Liver (tissue), 9 donors: ENCODE results near the gene DRC1. TPM values are rescaled to one million over a fixed set of nuclear protein-coding genes. Genes with fewer than 3 reads are reported as not detected.

ENCODE experiments used
- DNase-seq: peaks from one replicate; pipeline ENCODE4 v3.0.0-alpha.2; 2017; ENCODE audit warnings: low spot score
- H3K27ac ChIP-seq, 2 donors: one replicate each; pipeline ENCODE4 v1.7.0; 2013; ENCODE audit warnings: inconsistent platforms in 2 of 2, low read length in 2 of 2, control low read depth in 1 of 2, low read depth in 1 of 2, mild to moderate bottlenecking in 1 of 2
- H3K27me3 ChIP-seq, 4 donors: one replicate each; pipeline versions ENCODE4 v1.6.1 to v1.7.0; 2013; ENCODE audit warnings: low read length in 3 of 4, inconsistent platforms in 1 of 4, mild to moderate bottlenecking in 1 of 4, moderate library complexity in 1 of 4; ENCODE audit not compliant: control insufficient read depth in 4 of 4, insufficient read depth in 4 of 4
- H3K36me3 ChIP-seq, 4 donors: one replicate each; pipeline versions ENCODE4 v1.6.1 to v1.7.0; 2013; ENCODE audit warnings: low read length in 3 of 4, mild to moderate bottlenecking in 3 of 4, low read depth in 1 of 4, moderate library complexity in 1 of 4; ENCODE audit not compliant: control insufficient read depth in 4 of 4, insufficient read depth in 3 of 4
- H3K4me1 ChIP-seq, 4 donors: one replicate each; pipeline versions ENCODE4 v1.6.1 to v1.7.0; 2013; ENCODE audit warnings: low read length in 3 of 4, mild to moderate bottlenecking in 3 of 4, moderate library complexity in 1 of 4; ENCODE audit not compliant: control insufficient read depth in 4 of 4, insufficient read depth in 4 of 4
- H3K4me3 ChIP-seq, 3 donors: one replicate each; pipeline versions ENCODE4 v1.6.1 to v1.7.0; 2013; ENCODE audit warnings: low read length in 3 of 3, control low read depth in 1 of 3, low read depth in 1 of 3, mild to moderate bottlenecking in 1 of 3
- H3K9ac ChIP-seq, 2 donors: one replicate each; pipeline ENCODE4 v1.7.0; 2013; ENCODE audit warnings: low read length in 2 of 2, mild to moderate bottlenecking in 2 of 2, moderate library complexity in 2 of 2, control low read depth in 1 of 2, low read depth in 1 of 2
- H3K9me3 ChIP-seq, 4 donors: one replicate each; pipeline versions ENCODE4 v1.6.1 to v1.7.0; 2013; ENCODE audit warnings: low read length in 3 of 4; ENCODE audit not compliant: control insufficient read depth in 4 of 4
- ATF3 ChIP-seq: IDR thresholded peaks from 2 replicates; pipeline ENCODE4 v1.6.1; 2016; ENCODE audit warnings: antibody characterized with exemption
- CTCF ChIP-seq: fragments of 150-350 bp; IDR thresholded peaks from 2 replicates; pipeline ENCODE4 v1.5.1; 2017; ENCODE audit warnings: improper control_type of control experiment, low read depth, low read length; ENCODE audit not compliant: missing input control
- EGR1 ChIP-seq, 2 donors: IDR thresholded peaks; 2 replicates each; pipeline ENCODE4 v1.6.1; 2016 to 2018; ENCODE audit warnings: antibody characterized with exemption in 2 of 2, low read depth in 2 of 2
- FOXA1 ChIP-seq: IDR thresholded peaks from 2 replicates; pipeline ENCODE4 v1.6.1; 2016; ENCODE audit warnings: antibody characterized with exemption
- FOXA2 ChIP-seq: IDR thresholded peaks from 2 replicates; pipeline ENCODE4 v1.6.1; 2016; ENCODE audit warnings: antibody characterized with exemption
- GABPA ChIP-seq, 2 donors: IDR thresholded peaks in 1 of 2; conservative IDR thresholded peaks in 1 of 2; 2 replicates each; pipeline ENCODE4 v1.6.1; 2016; ENCODE audit warnings: antibody characterized with exemption in 2 of 2, mild to moderate bottlenecking in 1 of 2, moderate library complexity in 1 of 2
- HNF4G ChIP-seq: IDR thresholded peaks from 2 replicates; pipeline ENCODE4 v1.6.1; 2016; ENCODE audit warnings: antibody characterized with exemption
- NR2F2 ChIP-seq: IDR thresholded peaks from 2 replicates; pipeline ENCODE4 v1.6.1; 2016; ENCODE audit warnings: antibody characterized with exemption
- TAF1 ChIP-seq: conservative IDR thresholded peaks from 2 replicates; pipeline ENCODE4 v1.6.1; 2016; ENCODE audit warnings: antibody characterized with exemption, mild to moderate bottlenecking
- YY1 ChIP-seq: IDR thresholded peaks from 2 replicates; pipeline ENCODE4 v1.6.1; 2016; ENCODE audit warnings: antibody characterized with exemption, mild to moderate bottlenecking
- ZBTB33 ChIP-seq: IDR thresholded peaks from 2 replicates; pipeline ENCODE4 v1.6.1; 2016; ENCODE audit warnings: antibody characterized with exemption
- WGBS: extraction: QIAGEN DNeasy Blood & Tissue Kit; methylation state at CpG from one replicate; pipeline ENCODE4 v1.1.7; 2013; 5-methylcytosine and 5-hydroxymethylcytosine counted together
- polyA plus RNA-seq, 2 donors: library from polyadenylated mRNA; stranded (reverse) in 1 of 2; unstranded in 1 of 2; fragments of 200-250 nt in 1 of 2; fragments of >200 nt in 1 of 2; fragmentation: Nextera tagmentation in 1 of 2; extraction: Ambion mirVana in 1 of 2; gene quantifications; one replicate each; pipeline versions ENCODE4 v1.2.1 to v1.2.3, GENCODE V29; 2013 to 2015
- total RNA-seq, 2 donors: library from RNA; depleted of rRNA; stranded (reverse); fragments of >200 nt; gene quantifications; one replicate each; pipeline ENCODE4 v1.2.3, GENCODE V29; 2014
- donor health status: healthy.
- donor health status: healthy.
- donor health status: healthy.
- donor health status: healthy.
- donor health status: healthy.

Gene DRC1
- total and polyA plus RNA-seq, 4 donors = 0.28 TPM; not detected in 3

GRCh38 chr2:26414311-26414710 is 12.6 kb downstream of the DRC1 start:
- Histone ChIP-seq H3K9ac (no peak overlapping the region), H3K4me3 (no peak overlapping the region), H3K27ac (no peak overlapping the region), H3K4me1 (peaks cover 0 to 4% (median under 1%) of the 10 kb centered on the region in 4 donors), H3K9me3 (no peaks in the 10 kb centered on the region), H3K36me3 (no peaks in the 10 kb centered on the region), H3K27me3 (no peaks in the 10 kb centered on the region)
- 98% methylated on average over 3 of the region's 3 CpGs for WGBS
- no peak for DNase-seq
- no peak for TF ChIP-seq NR2F2
- no peak for TF ChIP-seq FOXA2
- no peak for TF ChIP-seq ATF3

- Histone ChIP-seq H3K4me1 (no peaks in the 10 kb centered on the region), H3K27me3 (no peaks in the 10 kb centered on the region), H3K4me3 (no peak overlapping the region), H3K9me3 (no peaks in the 10 kb centered on the region), H3K9ac (no peak overlapping the region), H3K36me3 (no peaks in the 10 kb centered on the region), H3K27ac (no peak overlapping the region)
- 88% methylated on average over 5 of the region's 5 CpGs for WGBS
- no peak for TF ChIP-seq YY1
- TF ChIP-seq EGR1 (IDR thresholded peaks at IDR 0.05; ENCODE audit: low read depth in 2 of 2) = no peak
- no peak for TF ChIP-seq NR2F2
- TF ChIP-seq ZBTB33 = no peak
- no peak for TF ChIP-seq CTCF
- TF ChIP-seq FOXA1 = no peak
- no peak for DNase-seq
These were observed 20.2 kb downstream of the DRC1 start for GRCh38 chr2:26421961-26422360.

GRCh38 chr2:26422947-26423629 is 21.4 kb downstream of the DRC1 start:
- H3K9ac ChIP-seq = no peak overlapping the region
- no peak for DNase-seq
- H3K36me3 ChIP-seq = no peaks in the 10 kb centered on the region
- H3K4me1 ChIP-seq = no peaks in the 10 kb centered on the region
- H3K9me3 ChIP-seq = no peaks in the 10 kb centered on the region
- no peak for TF ChIP-seq YY1
- no peak for TF ChIP-seq TAF1
- TF ChIP-seq FOXA2 = no peak
- TF ChIP-seq HNF4G = no peak
- TF ChIP-seq GABPA (IDR thresholded peaks at IDR 0.05 in 1 of 2, conservative IDR thresholded peaks at IDR 0.05 in 1 of 2) = no peak
- TF ChIP-seq CTCF = no peak
- no peak for TF ChIP-seq EGR1 (IDR thresholded peaks at IDR 0.05; ENCODE audit: low read depth in 2 of 2)
- no peak overlapping the region for H3K4me3 ChIP-seq
- no peak overlapping the region for H3K27ac ChIP-seq
- WGBS = 69% methylated on average over 9 of the region's 9 CpGs
- H3K27me3 ChIP-seq = no peaks in the 10 kb centered on the region
